PC-3 (cell line): ENCODE measurements around the gene ASPN. TPM values are rescaled to one million over a fixed set of nuclear protein-coding genes. Genes with fewer than 3 reads are reported as not detected.

Experiments
- ATAC-seq: fragments of 200-7000 bp; cut with Tn5 transposase; 2 replicates; pipeline ENCODE4 v1.9.1; 2020; ENCODE audit warnings: mild to moderate bottlenecking, moderate library complexity
- BruUV-seq: library from RNA; stranded (reverse); fragments of 400-500 nt; replicated peaks from 2 replicates; lab custom pipeline; 2021; lab: Mats Ljungman, UMichigan
- CTCF ChIA-PET: fragments of 300-600 bp; sonication (Branson Sonifier 250); formaldehyde crosslinking; loops from one replicate; lab custom pipeline; 2022; ENCODE audit warnings: antibody characterized with exemption; lab: Charles Lee
- POLR2A ChIA-PET: fragments of 300-600 bp; sonication (Branson Sonifier 250); formaldehyde crosslinking; loops from one replicate; lab custom pipeline; 2022; ENCODE audit warnings: antibody characterized with exemption; ENCODE audit not compliant: unreplicated experiment; lab: Charles Lee
- DNase-seq: peaks from one replicate; pipeline ENCODE4 v3.0.0-alpha.2; 2015
- H2AFZ ChIP-seq: fragments of 300-600 bp; sonication (generic); 2 replicates; pipeline ENCODE4 v1.6.0; 2016; ENCODE audit warnings: antibody characterized with exemption, low read length
- H3F3A ChIP-seq: fragments of 300-600 bp; sonication (generic); one replicate; pipeline ENCODE4 v1.6.0; 2017; ENCODE audit warnings: antibody characterized with exemption, low read length, control low read depth, mild to moderate bottlenecking; ENCODE audit not compliant: unreplicated experiment
- H3K27ac ChIP-seq: fragments of 300-600 bp; sonication (generic); 2 replicates; pipeline ENCODE4 v1.5.1; 2016; ENCODE audit warnings: mild to moderate bottlenecking, low read length
- H3K27me3 ChIP-seq: fragments of 300-600 bp; sonication (generic); 2 replicates; pipeline ENCODE4 v1.6.1; 2016; ENCODE audit warnings: low read length, mixed read lengths
- H3K36me3 ChIP-seq: fragments of 300-600 bp; sonication (generic); 2 replicates; pipeline ENCODE4 v1.6.1; 2016; ENCODE audit warnings: low read depth, mixed run types, low read length, mixed read lengths
- H3K4me1 ChIP-seq: fragments of 300-600 bp; sonication (generic); 2 replicates; pipeline ENCODE4 v1.5.1; 2016; ENCODE audit warnings: low read length; ENCODE audit not compliant: insufficient read depth
- H3K4me2 ChIP-seq: fragments of 300-600 bp; sonication (generic); 2 replicates; pipeline ENCODE4 v1.6.0; 2016; ENCODE audit warnings: low read length
- H3K4me3 ChIP-seq: fragments of 300-600 bp; sonication (generic); 2 replicates; pipeline ENCODE4 v1.5.1; 2016; ENCODE audit warnings: mild to moderate bottlenecking, low read length, mixed read lengths
- H3K79me2 ChIP-seq: fragments of 300-600 bp; sonication (generic); 2 replicates; pipeline ENCODE4 v1.6.1; 2017; ENCODE audit warnings: low read length, mixed read lengths
- H3K9ac ChIP-seq: fragments of 300-600 bp; sonication (generic); 2 replicates; pipeline ENCODE4 v1.6.0; 2016; ENCODE audit warnings: mild to moderate bottlenecking, low read length
- H3K9me2 ChIP-seq: fragments of 300-600 bp; sonication (generic); replicated peaks from 2 replicates; pipeline ENCODE4 v1.6.1; 2016; ENCODE audit warnings: mixed run types, low read length, mixed read lengths
- H3K9me3 ChIP-seq: fragments of 300-600 bp; sonication (generic); 2 replicates; pipeline ENCODE4 v1.6.1; 2016; ENCODE audit warnings: low read length, mixed read lengths
- H4K20me1 ChIP-seq: fragments of 300-600 bp; sonication (generic); 2 replicates; pipeline ENCODE4 v1.6.1; 2016; ENCODE audit warnings: low read length, mixed read lengths
- EZH2 ChIP-seq: fragments of 300-600 bp; sonication (generic); IDR thresholded peaks from one replicate; pipeline ENCODE4 v1.6.1; 2017; ENCODE audit warnings: antibody characterized with exemption, mild to moderate bottlenecking, low read length; ENCODE audit not compliant: unreplicated experiment
- EZH2phosphoT487 ChIP-seq: fragments of 300-600 bp; sonication (generic); IDR thresholded peaks from 2 replicates; pipeline ENCODE4 v1.6.1; 2018; ENCODE audit warnings: mild to moderate bottlenecking, antibody characterized with exemption, low read length, borderline replicate concordance
- intact Hi-C: fragments of 100-400 bp; cut with micrococcal nuclease; formaldehyde crosslinking; loops from 2 replicates; pipeline ENCODE4 v1.9.0; 2023
- total RNA-seq: library from RNA; depleted of rRNA; stranded (reverse); fragments of >200 nt; gene quantifications from 2 replicates; pipeline ENCODE4 v1.2.3, GENCODE V29; 2014
- TF ChIP-seq, protein P1 (sequence below): fragments of 300-600 bp; sonication (generic); conservative IDR thresholded peaks from 2 replicates; pipeline ENCODE4 v1.5.1; 2017; ENCODE audit warnings: antibody characterized with exemption, low read depth, mild to moderate bottlenecking, low read length

The ASPN gene
- total RNA-seq, 1 experiment from 2014 or later, result not detected

DNA sequence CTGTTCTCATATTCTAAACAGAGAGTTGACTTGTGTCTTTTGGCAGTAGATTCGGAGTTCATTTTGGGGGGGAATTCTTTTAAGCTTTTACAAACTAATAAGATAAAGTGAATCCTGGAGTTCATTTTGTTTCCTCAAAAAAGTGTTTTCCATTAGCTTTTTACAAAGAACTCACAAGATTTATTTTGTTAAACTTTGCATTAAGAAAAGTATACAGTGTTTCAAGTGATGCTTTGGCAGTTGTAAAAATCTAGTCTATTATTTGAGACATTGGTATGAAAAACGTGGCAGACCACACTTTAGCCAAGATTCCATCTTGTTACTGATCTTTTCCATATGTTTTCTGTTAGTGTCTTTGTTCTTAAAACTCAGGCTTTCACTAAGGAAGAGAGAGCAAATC lies 56.8 kb downstream of the ASPN start:
- ChIA-PET POLR2A (no interaction called here), CTCF (no interaction called here)
- Histone ChIP-seq H3K27ac (no peak overlapping the region), H3K4me3 (no peak overlapping the region), H3K36me3 (no peaks in the 10 kb centered on the region), H3K9me2 (no peaks in the 10 kb centered on the region), H2AFZ (no peak overlapping the region), H3K4me2 (no peak overlapping the region), H3F3A (no peaks in the 10 kb centered on the region), H3K27me3 (no peaks in the 10 kb centered on the region), H4K20me1 (no peaks in the 10 kb centered on the region), H3K9ac (no peak overlapping the region), H3K9me3 (no peaks in the 10 kb centered on the region), H3K79me2 (no peaks in the 10 kb centered on the region), H3K4me1 (no peaks in the 10 kb centered on the region)
- intact Hi-C loops, result no loop called here
- DNase-seq, result no peak
- no peak for ATAC-seq
- TF ChIP-seq EZH2 (no peak), EZH2phosphoT487 (no peak)
- TF ChIP-seq, protein P1, sequence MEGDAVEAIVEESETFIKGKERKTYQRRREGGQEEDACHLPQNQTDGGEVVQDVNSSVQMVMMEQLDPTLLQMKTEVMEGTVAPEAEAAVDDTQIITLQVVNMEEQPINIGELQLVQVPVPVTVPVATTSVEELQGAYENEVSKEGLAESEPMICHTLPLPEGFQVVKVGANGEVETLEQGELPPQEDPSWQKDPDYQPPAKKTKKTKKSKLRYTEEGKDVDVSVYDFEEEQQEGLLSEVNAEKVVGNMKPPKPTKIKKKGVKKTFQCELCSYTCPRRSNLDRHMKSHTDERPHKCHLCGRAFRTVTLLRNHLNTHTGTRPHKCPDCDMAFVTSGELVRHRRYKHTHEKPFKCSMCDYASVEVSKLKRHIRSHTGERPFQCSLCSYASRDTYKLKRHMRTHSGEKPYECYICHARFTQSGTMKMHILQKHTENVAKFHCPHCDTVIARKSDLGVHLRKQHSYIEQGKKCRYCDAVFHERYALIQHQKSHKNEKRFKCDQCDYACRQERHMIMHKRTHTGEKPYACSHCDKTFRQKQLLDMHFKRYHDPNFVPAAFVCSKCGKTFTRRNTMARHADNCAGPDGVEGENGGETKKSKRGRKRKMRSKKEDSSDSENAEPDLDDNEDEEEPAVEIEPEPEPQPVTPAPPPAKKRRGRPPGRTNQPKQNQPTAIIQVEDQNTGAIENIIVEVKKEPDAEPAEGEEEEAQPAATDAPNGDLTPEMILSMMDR, result no peak
- no TSS peak for BruUV-seq

DNA sequence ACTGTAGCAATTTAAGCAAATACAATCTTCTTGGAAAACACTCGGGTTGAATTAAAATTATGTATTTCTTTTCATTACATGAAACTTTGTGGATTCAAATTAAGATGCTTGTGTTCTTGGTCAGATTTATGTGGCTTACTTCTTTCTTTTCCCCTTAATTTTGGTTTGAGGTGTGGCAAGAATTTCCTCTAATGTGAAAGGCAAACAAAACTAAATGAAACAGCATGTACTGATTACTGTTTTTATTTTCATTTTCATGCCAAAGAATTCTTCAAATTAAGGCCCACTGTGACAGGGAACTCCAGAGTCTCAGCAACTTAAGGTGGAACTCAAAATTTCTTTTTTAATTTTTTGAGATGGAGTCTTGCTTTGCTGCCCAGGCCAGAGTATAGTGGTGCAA lies 58.0 kb downstream of the ASPN start, which contains the start of gene OMD:
OMD (minus strand) TSS at position 132 of the 400 bp plus-strand sequence. CDS start 6,913 bp downstream, outside the sequence.
- no peak within 1 kb of the TSS for H3K9ac ChIP-seq
- no peaks in the 10 kb centered on the region for H4K20me1 ChIP-seq
- no TSS peak for BruUV-seq
- H3K27ac ChIP-seq, result no peak within 1 kb of the TSS
- intact Hi-C loops, result no loop called here
- H3K4me1 ChIP-seq, result no peaks in the 10 kb centered on the region
- no peaks in the 10 kb centered on the region for H3K79me2 ChIP-seq
- no peak for DNase-seq
- no peaks in the 10 kb centered on the region for H3K9me3 ChIP-seq
- no peak within 1 kb of the TSS for H3K4me2 ChIP-seq
- H3K4me3 ChIP-seq, result no peak within 1 kb of the TSS
- ATAC-seq, result no peak
- H2AFZ ChIP-seq, result no peak within 1 kb of the TSS
- ChIA-PET CTCF (no interaction called here), POLR2A (no interaction called here)
- no peaks in the 10 kb centered on the region for H3K9me2 ChIP-seq
- H3K27me3 ChIP-seq, result no peaks in the 10 kb centered on the region
- TF ChIP-seq, protein P1, result no peak
- TF ChIP-seq EZH2 (no peak), EZH2phosphoT487 (no peak)
- H3K36me3 ChIP-seq, result no peaks in the 10 kb centered on the region
- H3F3A ChIP-seq, result no peaks in the 10 kb centered on the region

- no peak for TF ChIP-seq EZH2
- TF ChIP-seq, protein P1, result no peak
- no peak for TF ChIP-seq EZH2phosphoT487
- Histone ChIP-seq H3K79me2 (no peaks in the 10 kb centered on the region), H3K27ac (no peak overlapping the region), H3K4me3 (no peak overlapping the region), H3K4me2 (no peak overlapping the region), H3K9me3 (no peaks in the 10 kb centered on the region), H3K27me3 (no peaks in the 10 kb centered on the region), H3K9ac (no peak overlapping the region), H2AFZ (no peak overlapping the region), H4K20me1 (no peaks in the 10 kb centered on the region), H3F3A (no peaks in the 10 kb centered on the region), H3K9me2 (no peaks in the 10 kb centered on the region), H3K4me1 (no peaks in the 10 kb centered on the region), H3K36me3 (no peaks in the 10 kb centered on the region)
- ChIA-PET CTCF (no interaction called here), POLR2A (interaction anchor here (0.6 kb wide), 1 partner anchor 16 kb away, joined by 3 read pairs; no protein-coding TSS in a partner anchor)
- BruUV-seq, result no TSS peak
- ATAC-seq, result no peak
- intact Hi-C loops, result no loop called here
- no peak for DNase-seq
These were observed 58.7 kb downstream of the ASPN start for GRCh38 chr9:92423612-92424011.
